Natural killer cell (primary cell): Measurements from ENCODE around the gene NUDT14. TPM values are rescaled to one million over a fixed set of nuclear protein-coding genes. Genes with fewer than 3 reads are reported as not detected.

Experiments used
- ATAC-seq, 3 donors: fragments of 150-1000 bp in 2 of 3; fragments of 200-7000 bp in 1 of 3; cut with Tn5 transposase; 1 replicate in 1 of 3; 2 replicates in 2 of 3; pipeline ENCODE4 v1.10.0; 2021; ENCODE audit warnings: mild to moderate bottlenecking in 2 of 3, moderate library complexity in 2 of 3
- DNase-seq, 2 donors: peaks; one replicate each; pipeline versions ENCODE4 v3.0.0 to v3.0.0-alpha.2; 2013 to 2021; ENCODE audit warnings: mixed read lengths in 1 of 2
- H3K27ac ChIP-seq: one replicate; pipeline ENCODE4 v1.5.1; 2013; ENCODE audit warnings: mild to moderate bottlenecking, low read length
- H3K27me3 ChIP-seq: one replicate; pipeline ENCODE4 v1.6.1; 2013; ENCODE audit warnings: low read length; ENCODE audit not compliant: control insufficient read depth, insufficient read depth
- H3K36me3 ChIP-seq: one replicate; pipeline ENCODE4 v1.6.1; 2013; ENCODE audit warnings: low read length; ENCODE audit not compliant: control insufficient read depth, insufficient read depth
- H3K4me1 ChIP-seq: one replicate; pipeline ENCODE4 v1.6.1; 2013; ENCODE audit warnings: low read length; ENCODE audit not compliant: control insufficient read depth, insufficient read depth
- H3K4me3 ChIP-seq: one replicate; pipeline ENCODE4 v1.5.1; 2013; ENCODE audit warnings: low read length
- H3K9me3 ChIP-seq: one replicate; pipeline ENCODE4 v1.6.1; 2013; ENCODE audit warnings: low read length; ENCODE audit not compliant: control insufficient read depth, insufficient read depth
- H3K27ac Mint-ChIP-seq, 2 donors: one replicate each; pipeline ENCODE4 v1.8.0; 2022; ENCODE audit warnings: mild to moderate bottlenecking in 2 of 2, mixed read lengths in 2 of 2, moderate library complexity in 1 of 2
- H3K27me3 Mint-ChIP-seq, 2 donors: one replicate each; pipeline ENCODE4 v1.8.0; 2022; ENCODE audit warnings: low read depth in 2 of 2, mixed read lengths in 2 of 2
- H3K36me3 Mint-ChIP-seq: one replicate; pipeline ENCODE4 v1.8.0; 2022; ENCODE audit warnings: mixed read lengths
- H3K4me1 Mint-ChIP-seq, 2 donors: one replicate each; pipeline ENCODE4 v1.8.0; 2022; ENCODE audit warnings: mixed read lengths in 2 of 2
- H3K4me3 Mint-ChIP-seq: one replicate; pipeline ENCODE4 v1.8.0; 2022; ENCODE audit warnings: mild to moderate bottlenecking, moderate library complexity, mixed read lengths
- H3K9me3 Mint-ChIP-seq, 2 donors: one replicate each; pipeline ENCODE4 v1.8.0; 2022; ENCODE audit warnings: mixed read lengths in 2 of 2
- CTCF ChIP-seq: fragments of 200-600 bp; IDR thresholded peaks from one replicate; pipeline ENCODE4 v1.8.0; 2022; ENCODE audit warnings: antibody characterized with exemption
- WGBS: methylation state at CpG from one replicate; pipeline ENCODE4 v1.1.7; 2013; ENCODE audit warnings: missing lambda C conversion rate; ENCODE audit not compliant: insufficient coverage; 5-methylcytosine and 5-hydroxymethylcytosine counted together
- intact Hi-C: fragments of 100-400 bp; cut with micrococcal nuclease; formaldehyde crosslinking; loops from one replicate; pipeline ENCODE4 v1.14.2; 2022
- total RNA-seq, 4 donors: library from RNA; stranded (reverse); fragments of 120-200 nt in 1 of 4; gene quantifications; one replicate each; pipeline versions ENCODE4 v1.2.3 to v1.2.4, GENCODE V29; 2013 to 2022

The NUDT14 gene
- total RNA-seq, 3 donors from 2014 or later (not counting 1 experiment from before 2014, with no cell fraction given) = 16.0 to 32.9 (median 22.8) TPM

GRCh38 chr14:105227346-105227745, 46.2 kb upstream of the NUDT14 start:
- Histone ChIP-seq H3K27ac (no peak overlapping the region), H3K36me3 (peaks cover 7% of the 10 kb centered on the region), H3K4me3 (no peak overlapping the region), H3K4me1 (no peaks in the 10 kb centered on the region), H3K27me3 (no peaks in the 10 kb centered on the region), H3K9me3 (no peaks in the 10 kb centered on the region)
- H3K4me1 Mint-ChIP-seq = no peaks in the 10 kb centered on the region
- no peak for DNase-seq
- H3K9me3 Mint-ChIP-seq = no peaks in the 10 kb centered on the region
- 98% methylated on average over 13 of the region's 14 CpGs for WGBS
- no peaks in the 10 kb centered on the region for H3K36me3 Mint-ChIP-seq
- intact Hi-C loops = no loop called here
- ATAC-seq = no peak
- TF ChIP-seq CTCF = no peak
- H3K27ac Mint-ChIP-seq = no peak overlapping the region
- H3K4me3 Mint-ChIP-seq = no peak overlapping the region
- no peaks in the 10 kb centered on the region for H3K27me3 Mint-ChIP-seq

GRCh38 chr14:105226198-105226597, 45.1 kb upstream of the NUDT14 start:
- Mint-ChIP-seq H3K4me3 (no peak overlapping the region), H3K27me3 (no peaks in the 10 kb centered on the region), H3K4me1 (no peaks in the 10 kb centered on the region), H3K36me3 (no peaks in the 10 kb centered on the region), H3K27ac (no peak overlapping the region), H3K9me3 (no peaks in the 10 kb centered on the region)
- Histone ChIP-seq H3K27ac (no peak overlapping the region), H3K36me3 (peaks cover 12% of the 10 kb centered on the region), H3K27me3 (no peaks in the 10 kb centered on the region), H3K4me3 (no peak overlapping the region), H3K9me3 (no peaks in the 10 kb centered on the region), H3K4me1 (no peaks in the 10 kb centered on the region)
- ATAC-seq = no peak
- DNase-seq = no peak
- no peak for TF ChIP-seq CTCF
- WGBS = 92% methylated on average over 10 of the region's 10 CpGs
- intact Hi-C loops = no loop called here

- no peak overlapping the region for H3K27ac Mint-ChIP-seq
- Histone ChIP-seq H3K4me3 (no peak overlapping the region), H3K27me3 (no peaks in the 10 kb centered on the region), H3K36me3 (peaks cover 24% of the 10 kb centered on the region), H3K4me1 (no peaks in the 10 kb centered on the region), H3K9me3 (no peaks in the 10 kb centered on the region), H3K27ac (no peak overlapping the region)
- ATAC-seq (no peak), DNase-seq (no peak)
- TF ChIP-seq CTCF = no peak
- H3K4me3 Mint-ChIP-seq = no peak overlapping the region
- H3K9me3 Mint-ChIP-seq = no peaks in the 10 kb centered on the region
- WGBS = 94% methylated on average over 11 of the region's 11 CpGs
- H3K36me3 Mint-ChIP-seq = no peaks in the 10 kb centered on the region
- H3K4me1 Mint-ChIP-seq = no peaks in the 10 kb centered on the region
- H3K27me3 Mint-ChIP-seq = no peaks in the 10 kb centered on the region
- intact Hi-C loops = no loop called here
Observed at GRCh38 chr14:105224845-105225570, 43.9 kb upstream of the NUDT14 start.
